GM23248 (cell line): ENCODE results near the gene LINC00237. TPM values are rescaled to one million over a fixed set of nuclear protein-coding genes. Genes with fewer than 3 reads are reported as not detected.

ENCODE experiments used
- DNase-seq: peaks from one replicate; pipeline ENCODE4 v3.0.0-alpha.2; 2015
- H2AFZ ChIP-seq: fragments of 200-600 bp; sonication (generic); 2 replicates; pipeline ENCODE4 v1.6.1; 2016; ENCODE audit warnings: antibody characterized with exemption
- H3F3A ChIP-seq: fragments of 200-600 bp; sonication (generic); 2 replicates; pipeline ENCODE4 v1.6.1; 2016; ENCODE audit warnings: mild to moderate bottlenecking, antibody characterized with exemption, mixed run types; ENCODE audit not compliant: insufficient read depth
- H3K27ac ChIP-seq: fragments of 200-600 bp; sonication (generic); 2 replicates; pipeline ENCODE4 v1.5.1; 2016; ENCODE audit warnings: mild to moderate bottlenecking
- H3K27me3 ChIP-seq: fragments of 200-600 bp; sonication (generic); replicated peaks from 2 replicates; pipeline ENCODE4 v1.6.1; 2016; ENCODE audit warnings: mild to moderate bottlenecking; ENCODE audit not compliant: insufficient read depth
- H3K36me3 ChIP-seq: fragments of 200-600 bp; sonication (generic); 2 replicates; pipeline ENCODE4 v1.6.1; 2016; ENCODE audit warnings: low read depth, mild to moderate bottlenecking
- H3K4me1 ChIP-seq: fragments of 200-600 bp; sonication (generic); 2 replicates; pipeline ENCODE4 v1.6.1; 2016; ENCODE audit warnings: mild to moderate bottlenecking; ENCODE audit not compliant: insufficient read depth
- H3K4me2 ChIP-seq: fragments of 200-600 bp; sonication (generic); one replicate; pipeline ENCODE4 v1.6.1; 2016; ENCODE audit warnings: mild to moderate bottlenecking; ENCODE audit not compliant: unreplicated experiment
- H3K4me3 ChIP-seq: fragments of 200-600 bp; sonication (generic); 2 replicates; pipeline ENCODE4 v1.5.1; 2016; ENCODE audit warnings: mild to moderate bottlenecking
- H3K79me2 ChIP-seq: fragments of 200-600 bp; sonication (generic); 2 replicates; pipeline ENCODE4 v1.6.1; 2016; ENCODE audit warnings: mild to moderate bottlenecking; ENCODE audit not compliant: insufficient read depth
- H3K9ac ChIP-seq: fragments of 200-600 bp; sonication (generic); 2 replicates; pipeline ENCODE4 v1.6.1; 2016; ENCODE audit warnings: mild to moderate bottlenecking
- H3K9me2 ChIP-seq: fragments of 200-600 bp; sonication (generic); 2 replicates; pipeline ENCODE4 v1.6.1; 2016; ENCODE audit warnings: mixed run types, mild to moderate bottlenecking, moderate library complexity; ENCODE audit not compliant: insufficient read depth
- H3K9me3 ChIP-seq: fragments of 200-600 bp; sonication (generic); one replicate; pipeline ENCODE4 v1.6.1; 2017; ENCODE audit warnings: low read depth
- H4K20me1 ChIP-seq: fragments of 200-600 bp; sonication (generic); 2 replicates; pipeline ENCODE4 v1.6.0; 2016; ENCODE audit not compliant: insufficient read depth
- EZH2 ChIP-seq: fragments of 200-600 bp; sonication (generic); IDR thresholded peaks from 2 replicates; pipeline ENCODE4 v1.6.1; 2018; ENCODE audit warnings: antibody characterized with exemption, mild to moderate bottlenecking; ENCODE audit not compliant: insufficient read depth, poor library complexity, severe bottlenecking
- EZH2phosphoT487 ChIP-seq: fragments of 200-600 bp; sonication (generic); IDR thresholded peaks from 2 replicates; pipeline ENCODE4 v1.6.1; 2018; ENCODE audit warnings: antibody characterized with exemption, moderate library complexity, mild to moderate bottlenecking, low read depth; ENCODE audit not compliant: insufficient read depth
- WGBS, 2 experiments: methylation state at CpG; one replicate each; pipeline ENCODE4 v1.1.6; 2015 to 2017; ENCODE audit warnings: low lambda C conversion rate in 2 of 2, low coverage in 1 of 2; ENCODE audit errors: missing lambda C conversion rate in 2 of 2; 5-methylcytosine and 5-hydroxymethylcytosine counted together
- in situ Hi-C: fragments of 300-500 bp; cut with MboI; formaldehyde crosslinking; loops from 2 replicates; pipeline ENCODE4 v1.15.0; 2020
- polyA plus RNA-seq: library from polyadenylated mRNA; unstranded; fragments of >200 nt; fragmentation: Nextera tagmentation; extraction: Ambion mirVana; gene quantifications from 2 replicates; pipeline ENCODE4 v1.2.1, GENCODE V29; 2016
- total RNA-seq: library from RNA; depleted of rRNA; stranded (reverse); fragments of >200 nt; shearing (Covaris generic); gene quantifications from 2 replicates; pipeline ENCODE4 v1.2.3, GENCODE V29; 2014

Gene LINC00237
- total and polyA plus RNA-seq, 2 experiments from 2014 or later: not detected

GRCh38 chr20:21104921-21105320 is 1.2 kb downstream of the LINC00237 start:
- WGBS, 2 experiments: 11 to 16% methylated on average over 9 to 16 of the region's 16 CpGs
- no peaks in the 10 kb centered on the region for H3K79me2 ChIP-seq
- no peak overlapping the region for H3K4me3 ChIP-seq
- TF ChIP-seq EZH2phosphoT487 (no peak), EZH2 (no peak)
- H3K9ac ChIP-seq: no peak overlapping the region
- no peaks in the 10 kb centered on the region for H3K9me3 ChIP-seq
- H3F3A ChIP-seq: no peaks in the 10 kb centered on the region
- H3K4me1 ChIP-seq: no peaks in the 10 kb centered on the region
- H4K20me1 ChIP-seq: no peaks in the 10 kb centered on the region
- no peaks in the 10 kb centered on the region for H3K9me2 ChIP-seq
- DNase-seq: no peak
- H3K36me3 ChIP-seq: no peaks in the 10 kb centered on the region
- H2AFZ ChIP-seq: no peak overlapping the region
- no peak overlapping the region for H3K27ac ChIP-seq
- in situ Hi-C loops: no loop called here
- H3K4me2 ChIP-seq: no peak overlapping the region
- peaks cover 83% of the 10 kb centered on the region for H3K27me3 ChIP-seq

GRCh38 chr20:21104466-21104761 is 1.7 kb downstream of the LINC00237 start:
- H4K20me1 ChIP-seq: no peaks in the 10 kb centered on the region
- no peaks in the 10 kb centered on the region for H3K79me2 ChIP-seq
- H2AFZ ChIP-seq: no peak overlapping the region
- H3K4me3 ChIP-seq: no peak overlapping the region
- in situ Hi-C loops: no loop called here
- DNase-seq: no peak
- H3K9me3 ChIP-seq: no peaks in the 10 kb centered on the region
- H3K4me2 ChIP-seq: no peak overlapping the region
- TF ChIP-seq EZH2: peak; percentile 69
- TF ChIP-seq EZH2phosphoT487: no peak
- H3K36me3 ChIP-seq: no peaks in the 10 kb centered on the region
- H3K27me3 ChIP-seq: peaks cover 88% of the 10 kb centered on the region
- WGBS, 2 experiments: 0% methylated on average over 5 of the region's 5 CpGs
- H3K9ac ChIP-seq: no peak overlapping the region
- H3K4me1 ChIP-seq: no peaks in the 10 kb centered on the region
- H3F3A ChIP-seq: no peaks in the 10 kb centered on the region
- H3K27ac ChIP-seq: no peak overlapping the region
- no peaks in the 10 kb centered on the region for H3K9me2 ChIP-seq

- H3K4me1 ChIP-seq: no peaks in the 10 kb centered on the region
- no peaks in the 10 kb centered on the region for H3K9me3 ChIP-seq
- no peak for DNase-seq
- no peaks in the 10 kb centered on the region for H3F3A ChIP-seq
- no peak overlapping the region for H3K27ac ChIP-seq
- H3K27me3 ChIP-seq: peaks cover 94% of the 10 kb centered on the region
- in situ Hi-C loops: no loop called here
- H4K20me1 ChIP-seq: no peaks in the 10 kb centered on the region
- WGBS, 2 experiments: 6 to 9% methylated on average over 32 of the region's 32 CpGs
- H3K4me2 ChIP-seq: no peak overlapping the region
- no peak overlapping the region for H2AFZ ChIP-seq
- no peaks in the 10 kb centered on the region for H3K79me2 ChIP-seq
- no peaks in the 10 kb centered on the region for H3K9me2 ChIP-seq
- H3K9ac ChIP-seq: no peak overlapping the region
- TF ChIP-seq EZH2phosphoT487 (no peak), EZH2 (peak; percentile 82)
- H3K36me3 ChIP-seq: no peaks in the 10 kb centered on the region
- no peak overlapping the region for H3K4me3 ChIP-seq
These were observed 2.3 kb downstream of the LINC00237 start for GRCh38 chr20:21103582-21104465.

- peaks cover 99% of the 10 kb centered on the region for H3K27me3 ChIP-seq
- H3K4me2 ChIP-seq: peak overlapping the region; percentile 68
- no peak overlapping the region for H3K27ac ChIP-seq
- H3K9me2 ChIP-seq: no peaks in the 10 kb centered on the region
- H3K4me1 ChIP-seq: no peaks in the 10 kb centered on the region
- in situ Hi-C loops: no loop called here
- no peaks in the 10 kb centered on the region for H4K20me1 ChIP-seq
- no peaks in the 10 kb centered on the region for H3K79me2 ChIP-seq
- no peaks in the 10 kb centered on the region for H3K9me3 ChIP-seq
- H3F3A ChIP-seq: no peaks in the 10 kb centered on the region
- H3K4me3 ChIP-seq: peak overlapping the region; percentile 50
- WGBS, 2 experiments: 3% methylated on average over 33 to 37 of the region's 38 CpGs
- no peaks in the 10 kb centered on the region for H3K36me3 ChIP-seq
- peak; percentile 41 for DNase-seq
- H2AFZ ChIP-seq: peak overlapping the region; percentile 53; the same call in 1 of the 2 replicates
- H3K9ac ChIP-seq: no peak overlapping the region
- TF ChIP-seq EZH2phosphoT487 (no peak), EZH2 (peak; percentile 16)
These were observed 3.4 kb downstream of the LINC00237 start for GRCh38 chr20:21102603-21103311.
